SKM-1 treated with dmso at 0.1 percent for 144 hours (cell line): ENCODE data around the gene SIVA1.
"Not testable (repeated sequence)": the region's sequence is repeated elsewhere in the genome, so short reads cannot be mapped to it uniquely, and the experiment has no call there.

Experiments used
- DNase-seq: peaks from one replicate; lab custom pipeline; 2025; ENCODE audit not compliant: unreplicated experiment; lab: John Stamatoyannopoulos, UW

The SIVA1 gene

DNA sequence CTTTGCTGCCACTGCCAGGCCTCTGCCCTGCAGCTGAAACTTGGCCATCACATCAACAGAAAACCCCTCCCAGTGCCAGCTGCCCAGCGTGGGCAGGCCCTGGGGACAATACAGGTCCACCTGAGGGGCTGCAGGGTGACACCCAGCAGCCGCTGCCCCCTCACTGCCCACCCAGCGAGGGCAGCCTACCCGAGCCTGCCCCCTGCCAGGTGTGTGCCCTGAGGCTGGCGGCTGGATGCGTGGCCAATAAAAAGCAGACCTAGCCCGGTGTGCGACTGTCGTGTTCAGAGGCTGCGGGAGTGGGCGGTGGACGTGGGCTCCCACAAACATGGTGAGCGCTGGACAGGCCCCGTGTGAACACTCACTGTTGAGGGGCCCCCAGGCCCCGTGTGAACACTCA is 33.6 kb upstream of the SIVA1 start:
- DNase-seq, result no peak

- no peak for DNase-seq
These were observed 31.2 kb upstream of the SIVA1 start for GRCh38 chr14:104721505-104722431.

DNA sequence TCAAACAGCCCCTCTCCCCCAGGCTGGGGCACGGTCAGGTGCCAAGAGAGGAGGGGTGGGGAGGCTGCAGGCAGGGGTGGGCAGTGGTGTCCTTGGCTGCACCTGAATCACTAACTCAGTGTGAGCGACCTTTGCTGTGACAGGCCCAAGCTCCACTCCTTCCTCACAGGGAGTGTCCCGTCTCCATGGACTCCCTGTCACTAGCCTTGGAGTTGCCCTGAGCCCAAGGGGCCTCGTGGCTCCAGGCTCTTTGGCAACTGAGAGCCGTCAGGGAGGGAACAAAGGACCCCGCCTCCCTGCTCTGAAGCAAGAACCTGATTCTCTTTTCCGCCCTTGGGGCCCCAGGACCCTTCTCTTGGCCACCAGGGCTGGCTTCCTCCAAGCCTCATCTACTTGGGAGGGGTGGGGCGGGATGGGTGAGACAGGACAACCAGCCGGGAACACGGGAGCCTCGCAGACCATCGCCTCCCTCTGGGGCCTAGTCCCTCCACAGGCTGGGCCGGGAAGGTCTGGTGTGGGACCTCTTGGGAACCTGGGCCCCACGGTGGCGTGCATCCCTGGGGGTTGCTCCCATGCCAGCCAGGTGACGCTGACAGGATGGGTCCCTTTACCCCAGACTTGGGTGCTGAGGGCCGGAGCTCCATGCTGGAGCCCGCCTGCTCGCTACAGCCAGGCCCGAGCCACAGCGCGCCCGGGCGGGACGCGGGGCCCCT is 29.9 kb upstream of the SIVA1 start:
- peak; percentile 25 for DNase-seq

DNA sequence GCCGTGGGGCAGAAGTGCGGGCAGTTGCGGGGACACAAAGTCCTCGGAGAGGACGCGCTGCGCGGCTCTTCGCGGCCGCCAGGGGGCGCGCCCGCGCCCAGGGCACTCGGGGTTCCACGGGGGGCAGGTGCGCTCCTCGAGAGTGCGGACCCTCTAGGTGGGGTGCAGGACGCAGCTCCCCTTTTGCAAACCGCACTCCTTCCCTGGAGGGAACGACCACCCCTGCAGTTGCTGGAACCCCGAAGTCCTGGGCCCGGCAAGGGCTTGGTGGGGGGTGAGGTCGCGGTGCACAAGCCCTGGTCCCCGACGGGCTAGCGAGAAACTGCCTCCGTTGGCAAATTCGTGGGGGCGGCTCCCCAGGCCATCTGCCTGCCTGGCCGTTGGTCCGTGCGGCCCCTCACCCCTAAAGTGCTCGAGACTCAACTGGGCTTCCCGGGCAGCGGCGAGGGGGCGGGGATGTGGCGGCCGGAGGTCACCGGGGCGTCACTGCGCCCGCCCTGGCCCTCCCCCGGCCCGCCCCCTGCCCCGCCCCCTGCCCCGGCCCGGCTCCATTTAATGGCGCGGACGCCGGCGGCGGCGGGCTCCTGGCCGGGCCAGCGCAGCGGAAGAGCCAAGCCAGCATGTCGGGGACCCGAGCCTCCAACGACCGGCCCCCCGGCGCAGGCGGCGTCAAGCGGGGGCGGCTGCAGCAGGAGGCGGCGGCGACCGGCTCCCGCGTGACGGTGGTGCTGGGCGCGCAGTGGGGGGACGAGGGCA is 29.1 kb upstream of the SIVA1 start, which contains the start of gene ADSS1:
Gene ADSS1, plus strand, starts transcription at position 579 of the 756 bp plus-strand sequence. Its CDS starts 42 bp downstream, at position 621.
- peak; percentile 1 for DNase-seq

DNA sequence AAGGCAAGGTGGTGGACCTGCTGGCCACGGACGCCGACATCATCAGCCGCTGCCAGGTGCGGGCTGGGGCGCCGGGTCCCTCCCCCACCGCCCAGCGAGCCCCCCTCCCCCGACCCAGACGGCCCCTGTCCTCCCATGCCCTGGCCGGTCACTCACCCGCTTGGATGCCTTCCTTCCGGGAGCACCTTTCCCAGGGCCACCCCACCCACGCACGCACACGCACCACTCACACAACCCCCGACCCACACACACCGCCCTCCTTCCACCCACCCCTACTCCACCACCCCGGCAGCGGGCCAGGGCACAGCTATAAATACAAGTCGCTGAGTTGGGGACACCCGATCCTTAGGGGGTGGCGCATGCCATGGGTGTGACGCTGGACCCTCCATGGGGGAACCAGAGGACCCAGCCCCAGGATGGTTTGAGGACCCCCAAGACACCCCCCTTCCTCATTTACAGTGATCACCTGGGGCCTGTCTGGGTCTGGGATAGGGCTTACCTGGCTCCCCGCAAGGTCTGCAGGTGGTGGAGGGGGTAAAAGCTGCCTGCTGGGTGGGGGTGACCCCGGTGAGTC is 28.5 kb upstream of the SIVA1 start:
- DNase-seq, result no peak

- DNase-seq, result no peak
These were observed 27.8 kb upstream of the SIVA1 start for GRCh38 chr14:104724981-104725771.

DNA sequence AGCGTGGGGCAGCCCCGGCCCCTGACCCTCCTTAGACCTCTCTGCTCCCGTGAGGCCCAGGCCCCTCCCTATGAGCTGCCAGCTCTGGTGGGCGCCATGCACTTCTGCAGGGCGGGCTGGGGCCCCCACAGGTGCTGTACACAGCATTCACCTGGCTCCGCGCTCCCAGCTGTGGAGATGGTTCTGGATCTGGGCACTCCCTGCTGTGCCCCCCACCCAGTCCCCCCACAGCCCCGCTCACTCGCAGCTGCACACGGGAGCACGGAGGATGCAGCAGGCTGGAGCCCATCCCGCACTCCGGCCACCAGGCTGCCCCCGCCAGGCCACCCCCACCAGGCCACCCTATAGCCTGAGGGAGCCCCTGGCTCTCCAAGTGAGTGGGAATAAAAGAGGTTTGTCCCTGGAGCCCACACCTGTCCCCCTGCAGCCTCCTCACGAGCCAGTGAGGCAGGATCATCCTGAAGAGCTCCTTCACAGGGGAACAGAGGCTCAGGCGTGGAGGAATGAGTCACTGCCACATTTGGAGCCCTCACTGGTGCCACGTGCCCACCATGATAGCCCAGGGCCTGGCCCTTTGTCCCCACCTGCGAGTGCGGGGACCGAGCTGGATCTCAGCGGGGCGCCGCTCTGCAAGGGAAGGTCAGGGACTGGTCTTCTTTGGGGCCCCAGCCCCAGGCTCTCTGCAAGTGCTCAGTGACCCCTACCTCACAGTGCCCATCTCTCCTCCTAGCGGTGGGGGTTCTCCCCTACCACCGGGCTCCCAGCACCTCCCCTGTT is 27.0 kb upstream of the SIVA1 start:
- DNase-seq, result no peak

- DNase-seq, result no peak
These were observed 26.1 kb upstream of the SIVA1 start for GRCh38 chr14:104726600-104727451.

DNA sequence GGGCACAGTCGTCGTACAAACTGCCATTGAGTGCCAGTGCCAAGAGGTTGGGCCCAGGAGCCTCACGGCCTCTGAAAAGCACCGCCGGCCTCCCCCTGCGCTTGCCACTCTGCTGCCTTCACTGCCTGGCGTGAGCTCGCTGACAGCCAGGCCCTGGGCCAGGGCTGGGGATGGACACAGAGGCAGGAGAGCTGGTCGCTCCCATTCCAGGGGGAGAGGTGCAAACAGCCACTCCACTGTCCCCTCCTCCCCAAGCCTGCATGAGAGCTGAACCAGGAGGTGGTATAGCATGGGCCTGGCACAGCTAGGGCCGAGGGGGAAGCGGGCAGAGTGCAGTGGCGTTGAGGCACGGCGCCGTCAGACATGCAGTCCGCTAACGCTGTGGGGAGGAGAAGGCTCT is 24.3 kb upstream of the SIVA1 start:
- no peak for DNase-seq

GRCh38 chr14:104729176-104729834 is 23.6 kb upstream of the SIVA1 start:
- DNase-seq, result not testable (repeated sequence)

DNA sequence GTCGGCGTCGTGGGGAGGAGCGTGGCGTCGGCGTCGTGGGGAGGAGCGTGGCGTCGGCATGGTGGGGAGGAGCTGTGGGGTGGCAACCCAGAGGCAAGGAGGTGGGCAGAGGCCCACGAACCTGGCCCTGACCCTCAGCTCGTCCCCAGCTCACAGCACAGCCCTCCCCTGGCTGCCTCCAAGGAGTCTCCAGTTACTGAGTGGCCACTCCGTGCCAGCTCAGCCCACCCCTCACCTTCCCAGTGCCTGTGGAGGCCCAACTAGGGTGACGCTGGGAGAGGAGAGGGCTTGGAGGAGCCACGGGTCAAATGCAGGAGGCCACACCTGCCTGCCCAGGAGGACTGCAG is 23.1 kb upstream of the SIVA1 start:
- DNase-seq, result no peak

DNA sequence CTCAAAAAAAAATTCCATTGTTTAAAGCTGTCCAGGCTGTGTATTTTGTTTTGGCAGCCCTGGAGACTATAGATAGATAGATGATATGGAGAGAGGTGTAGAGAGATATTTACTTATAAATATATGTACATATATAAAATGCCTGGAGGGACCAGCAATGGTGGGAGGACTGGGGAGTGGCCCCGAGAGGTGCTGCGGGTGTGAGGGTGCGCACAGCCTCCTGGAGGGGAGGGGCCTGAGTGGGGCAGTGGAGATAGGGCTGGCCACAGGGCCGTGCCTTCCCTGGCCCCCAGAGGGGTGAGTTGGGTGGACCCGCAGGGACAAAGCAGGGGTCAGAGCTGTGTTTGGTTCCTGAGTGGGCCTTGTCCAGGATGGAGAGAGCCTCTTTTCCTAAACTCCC is 22.5 kb upstream of the SIVA1 start:
- no peak for DNase-seq

- DNase-seq, result no peak
These were observed 21.3 kb upstream of the SIVA1 start for GRCh38 chr14:104731320-104732294.

- no peak for DNase-seq
These were observed 20.6 kb upstream of the SIVA1 start for GRCh38 chr14:104732355-104732804.

- no peak for DNase-seq
These were observed 19.8 kb upstream of the SIVA1 start for GRCh38 chr14:104732931-104733681.

GRCh38 chr14:104734051-104734587 is 18.8 kb upstream of the SIVA1 start:
- DNase-seq, result no peak
